DND-41 (cell line): Measurements from ENCODE around the gene NUP37.

Source experiments
- EZH2 ChIP-seq: IDR thresholded peaks from 3 replicates; pipeline ENCODE4 v1.6.1; 2012; ENCODE audit warnings: borderline replicate concordance, low read depth, mild to moderate bottlenecking, moderate library complexity, low read length, inconsistent platforms; ENCODE audit not compliant: severe bottlenecking
- TF ChIP-seq, protein P1 (sequence below): IDR thresholded peaks from 2 replicates; pipeline ENCODE4 v1.5.1; 2012; ENCODE audit warnings: borderline replicate concordance, low read length, moderate library complexity, mild to moderate bottlenecking; ENCODE audit not compliant: poor library complexity, severe bottlenecking; ENCODE audit errors: extremely low read depth

DNA sequence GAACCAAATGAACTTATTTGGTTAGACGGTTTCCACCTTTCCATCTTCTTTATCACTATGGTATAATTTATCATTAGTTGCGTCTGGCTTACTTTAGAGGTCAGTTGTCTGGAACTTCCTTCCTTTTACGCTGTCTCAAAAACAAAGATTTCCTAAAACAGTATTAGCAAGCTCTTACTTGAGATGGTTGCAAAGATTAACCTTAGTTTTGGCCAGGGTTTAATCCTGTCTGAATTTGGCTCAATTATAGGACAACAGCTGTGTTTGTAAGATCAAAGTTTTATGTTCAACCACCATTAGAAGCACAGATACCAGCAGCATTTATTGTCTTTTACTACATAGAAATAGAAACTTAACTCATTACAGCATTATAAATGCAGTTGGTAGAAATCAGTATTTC lies 50.2 kb downstream of the NUP37 start:
- TF ChIP-seq, protein P1, sequence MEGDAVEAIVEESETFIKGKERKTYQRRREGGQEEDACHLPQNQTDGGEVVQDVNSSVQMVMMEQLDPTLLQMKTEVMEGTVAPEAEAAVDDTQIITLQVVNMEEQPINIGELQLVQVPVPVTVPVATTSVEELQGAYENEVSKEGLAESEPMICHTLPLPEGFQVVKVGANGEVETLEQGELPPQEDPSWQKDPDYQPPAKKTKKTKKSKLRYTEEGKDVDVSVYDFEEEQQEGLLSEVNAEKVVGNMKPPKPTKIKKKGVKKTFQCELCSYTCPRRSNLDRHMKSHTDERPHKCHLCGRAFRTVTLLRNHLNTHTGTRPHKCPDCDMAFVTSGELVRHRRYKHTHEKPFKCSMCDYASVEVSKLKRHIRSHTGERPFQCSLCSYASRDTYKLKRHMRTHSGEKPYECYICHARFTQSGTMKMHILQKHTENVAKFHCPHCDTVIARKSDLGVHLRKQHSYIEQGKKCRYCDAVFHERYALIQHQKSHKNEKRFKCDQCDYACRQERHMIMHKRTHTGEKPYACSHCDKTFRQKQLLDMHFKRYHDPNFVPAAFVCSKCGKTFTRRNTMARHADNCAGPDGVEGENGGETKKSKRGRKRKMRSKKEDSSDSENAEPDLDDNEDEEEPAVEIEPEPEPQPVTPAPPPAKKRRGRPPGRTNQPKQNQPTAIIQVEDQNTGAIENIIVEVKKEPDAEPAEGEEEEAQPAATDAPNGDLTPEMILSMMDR = no peak
- no peak for TF ChIP-seq EZH2
